ENCODE results near the gene CRYBB3.

The CRYBB3 gene

GRCh38 chr22:25199731-25200520 is at the start of gene CRYBB3:
CRYBB3 (plus strand) TSS chr22:25199858; CDS start chr22:25201397, 1,539 bp downstream.
- no peak for DNase-seq

GRCh38 chr22:25153961-25154666 is 45.5 kb upstream of the CRYBB3 start:
- DNase-seq = no peak

GRCh38 chr22:25154667-25154999 is 45.0 kb upstream of the CRYBB3 start:
- DNase-seq = no peak

GRCh38 chr22:25156736-25157135 is 42.9 kb upstream of the CRYBB3 start:
- DNase-seq = no peak

GRCh38 chr22:25159028-25159427 is 40.6 kb upstream of the CRYBB3 start:
- DNase-seq = no peak

GRCh38 chr22:25160120-25160996 is 39.3 kb upstream of the CRYBB3 start:
- no peak for DNase-seq

GRCh38 chr22:25161017-25161915 is 38.4 kb upstream of the CRYBB3 start:
- DNase-seq = no peak

- DNase-seq = no peak
These were observed 37.6 kb upstream of the CRYBB3 start for GRCh38 chr22:25161916-25162530.

GRCh38 chr22:25162561-25162960 is 37.1 kb upstream of the CRYBB3 start:
- no peak for DNase-seq

GRCh38 chr22:25165785-25166184 is 33.9 kb upstream of the CRYBB3 start:
- no peak for DNase-seq

- DNase-seq = no peak
These were observed 33.2 kb upstream of the CRYBB3 start for GRCh38 chr22:25166266-25167040.

- DNase-seq = no peak
These were observed 32.6 kb upstream of the CRYBB3 start for GRCh38 chr22:25167082-25167481.

- DNase-seq = no peak
These were observed 31.6 kb upstream of the CRYBB3 start for GRCh38 chr22:25167834-25168601.

- DNase-seq = no peak
These were observed 30.2 kb upstream of the CRYBB3 start for GRCh38 chr22:25169278-25170031.

- no peak for DNase-seq
These were observed 29.2 kb upstream of the CRYBB3 start for GRCh38 chr22:25170426-25170980.

GRCh38 chr22:25172153-25172552 is 27.5 kb upstream of the CRYBB3 start:
- peak in 1 of 2 experiments; percentile 9 for DNase-seq

- no peak for DNase-seq
These were observed 25.3 kb upstream of the CRYBB3 start for GRCh38 chr22:25174156-25174887.

GRCh38 chr22:25174888-25175411 is 24.7 kb upstream of the CRYBB3 start:
- no peak for DNase-seq
